ENCODE data around the gene PRUNE1. TPM values are rescaled to one million over a fixed set of nuclear protein-coding genes. Genes with fewer than 3 reads are reported as not detected.
A peak's percentile ranks its signal among the peaks of the same experiment; 100 is the strongest.

Gene PRUNE1
- total RNA-seq, 4 donors from 2014 or later: 16.5 to 24.2 (median 20.4) TPM

- peaks cover 43% of the 10 kb centered on the region for H3K4me1 ChIP-seq
- H3K36me3 ChIP-seq: peaks cover 48% of the 10 kb centered on the region
- no peak for TF ChIP-seq POLR2A (IDR thresholded peaks at IDR 0.05)
- no peak for TF ChIP-seq POLR2AphosphoS5 (IDR thresholded peaks at IDR 0.05)
- TF ChIP-seq, protein P1, sequence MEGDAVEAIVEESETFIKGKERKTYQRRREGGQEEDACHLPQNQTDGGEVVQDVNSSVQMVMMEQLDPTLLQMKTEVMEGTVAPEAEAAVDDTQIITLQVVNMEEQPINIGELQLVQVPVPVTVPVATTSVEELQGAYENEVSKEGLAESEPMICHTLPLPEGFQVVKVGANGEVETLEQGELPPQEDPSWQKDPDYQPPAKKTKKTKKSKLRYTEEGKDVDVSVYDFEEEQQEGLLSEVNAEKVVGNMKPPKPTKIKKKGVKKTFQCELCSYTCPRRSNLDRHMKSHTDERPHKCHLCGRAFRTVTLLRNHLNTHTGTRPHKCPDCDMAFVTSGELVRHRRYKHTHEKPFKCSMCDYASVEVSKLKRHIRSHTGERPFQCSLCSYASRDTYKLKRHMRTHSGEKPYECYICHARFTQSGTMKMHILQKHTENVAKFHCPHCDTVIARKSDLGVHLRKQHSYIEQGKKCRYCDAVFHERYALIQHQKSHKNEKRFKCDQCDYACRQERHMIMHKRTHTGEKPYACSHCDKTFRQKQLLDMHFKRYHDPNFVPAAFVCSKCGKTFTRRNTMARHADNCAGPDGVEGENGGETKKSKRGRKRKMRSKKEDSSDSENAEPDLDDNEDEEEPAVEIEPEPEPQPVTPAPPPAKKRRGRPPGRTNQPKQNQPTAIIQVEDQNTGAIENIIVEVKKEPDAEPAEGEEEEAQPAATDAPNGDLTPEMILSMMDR (IDR thresholded peaks at IDR 0.05): no peak
- no peak for TF ChIP-seq EP300 (IDR thresholded peaks at IDR 0.05)
Observed at GRCh38 chr1:151054971-151055547, 46.8 kb downstream of the PRUNE1 start.

GRCh38 chr1:151055581-151055980 is 47.3 kb downstream of the PRUNE1 start:
- TF ChIP-seq, protein P1 (IDR thresholded peaks at IDR 0.05): no peak
- no peak for TF ChIP-seq EP300 (IDR thresholded peaks at IDR 0.05)
- no peak for TF ChIP-seq POLR2AphosphoS5 (IDR thresholded peaks at IDR 0.05)
- TF ChIP-seq POLR2A (IDR thresholded peaks at IDR 0.05): no peak
- Histone ChIP-seq H3K36me3 (peaks cover 48% of the 10 kb centered on the region), H3K9me3 (no peaks in the 10 kb centered on the region), H3K4me3 (peak overlapping the region; percentile 85), H3K4me1 (peaks cover 48% of the 10 kb centered on the region), H3K27me3 (no peaks in the 10 kb centered on the region), H3K27ac (peak overlapping the region; percentile 95)
- DNase-seq (ENCODE audit: low spot score in 2 of 2): no peak
- WGBS: 78% methylated on average over 1 of the region's 2 CpGs

More at GRCh38 chr1:151054971-151055547, 46.8 kb downstream of the PRUNE1 start:
- WGBS: 92% methylated on average over 4 of the region's 4 CpGs
- Histone ChIP-seq H3K27ac (peak overlapping the region; percentile 95), H3K27me3 (no peaks in the 10 kb centered on the region), H3K9me3 (no peaks in the 10 kb centered on the region), H3K4me3 (no peak overlapping the region)
- no peak for DNase-seq (ENCODE audit: low spot score in 2 of 2)

DNA sequence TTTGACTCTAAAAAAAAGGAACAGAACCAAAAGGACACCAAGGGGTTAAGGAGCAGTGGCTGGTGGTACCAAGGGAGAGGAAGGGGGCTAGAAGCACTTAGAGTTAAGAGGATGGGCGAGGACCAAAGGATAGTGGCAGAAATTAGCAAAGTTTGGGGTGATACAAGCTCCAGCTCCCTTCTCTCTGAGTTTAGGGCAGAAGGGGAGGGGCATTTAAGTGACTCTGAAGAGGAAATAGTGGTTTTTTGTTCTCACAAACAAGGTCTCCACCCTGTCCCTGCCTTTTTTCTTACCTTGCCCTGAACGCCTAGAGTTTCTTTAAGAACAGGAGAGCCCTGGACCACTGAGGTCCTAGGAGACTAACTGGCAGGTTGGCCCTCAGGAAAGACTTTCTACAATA is 47.9 kb downstream of the PRUNE1 start:
- 47% methylated on average over 2 of the region's 2 CpGs for WGBS
- no peaks in the 10 kb centered on the region for H3K9me3 ChIP-seq
- H3K4me3 ChIP-seq: peak overlapping the region; percentile 85

GRCh38 chr1:151058692-151059091 is 50.4 kb downstream of the PRUNE1 start:
- Histone ChIP-seq H3K36me3 (peaks cover 24% of the 10 kb centered on the region), H3K9me3 (no peaks in the 10 kb centered on the region), H3K27ac (peak overlapping the region; percentile 95), H3K27me3 (no peaks in the 10 kb centered on the region), H3K4me3 (peak overlapping the region; percentile 85), H3K4me1 (peaks cover 45% of the 10 kb centered on the region)
- no peak for TF ChIP-seq POLR2A (IDR thresholded peaks at IDR 0.05)
- peak in 2 of 3 donors; percentile 58 to 66 for TF ChIP-seq POLR2AphosphoS5 (IDR thresholded peaks at IDR 0.05)
- peak; percentile 83 to 85 for DNase-seq (ENCODE audit: low spot score in 2 of 2)
- 0% methylated on average over 10 of the region's 10 CpGs for WGBS

More for the DNA sequence above, 47.9 kb downstream of the PRUNE1 start:
- no peaks in the 10 kb centered on the region for H3K27me3 ChIP-seq
- peaks cover 48% of the 10 kb centered on the region for H3K4me1 ChIP-seq
- peak overlapping the region; percentile 95 for H3K27ac ChIP-seq
- TF ChIP-seq POLR2AphosphoS5 (IDR thresholded peaks at IDR 0.05) (no peak), POLR2A (IDR thresholded peaks at IDR 0.05) (no peak), EP300 (IDR thresholded peaks at IDR 0.05) (no peak)
- TF ChIP-seq, protein P1 (IDR thresholded peaks at IDR 0.05): no peak
- no peak for DNase-seq (ENCODE audit: low spot score in 2 of 2)
- H3K36me3 ChIP-seq: peaks cover 48% of the 10 kb centered on the region

- no peaks in the 10 kb centered on the region for H3K27me3 ChIP-seq
- H3K4me1 ChIP-seq: peaks cover 45% of the 10 kb centered on the region
- peak within 1 kb of the TSS; percentile 95 for H3K27ac ChIP-seq
- under 1% methylated on average over 53 of the region's 58 CpGs for WGBS
- H3K9me3 ChIP-seq: no peaks in the 10 kb centered on the region
- H3K4me3 ChIP-seq: peak within 1 kb of the TSS; percentile 85
- H3K36me3 ChIP-seq: peaks cover 17% of the 10 kb centered on the region
- peak; percentile 90 to 91 for DNase-seq (ENCODE audit: low spot score in 2 of 2)
- peak in 2 of 3 donors; percentile 86 to 88 for TF ChIP-seq POLR2AphosphoS5 (IDR thresholded peaks at IDR 0.05)
- no peak for TF ChIP-seq EP300 (IDR thresholded peaks at IDR 0.05)
- TF ChIP-seq, protein P1 (IDR thresholded peaks at IDR 0.05): peak; percentile 67 to 97
- peak in 1 of 2 donors; percentile 85 for TF ChIP-seq POLR2A (IDR thresholded peaks at IDR 0.05)
Observed at GRCh38 chr1:151059109-151060006, 51.1 kb downstream of the PRUNE1 start, which contains the start of gene CDC42SE1. CDC42SE1 (minus strand) TSS chr1:151059622; CDS start chr1:151055730, 3,892 bp downstream.
